Measurements from ENCODE around the gene S100Z. TPM values are rescaled to one million over a fixed set of nuclear protein-coding genes. Genes with fewer than 3 reads are reported as not detected.

The S100Z gene
- total RNA-seq, 2 donors from 2014 or later = not detected

- H3K36me3 ChIP-seq = no peaks in the 10 kb centered on the region
- no peaks in the 10 kb centered on the region for H3K4me1 ChIP-seq
- H3K27me3 ChIP-seq = peaks cover 33% of the 10 kb centered on the region
- intact Hi-C loops (cut with DNase I) = no loop called here
- H3K27ac ChIP-seq = no peak overlapping the region
- H3K9me3 ChIP-seq = no peaks in the 10 kb centered on the region
- H3K4me3 ChIP-seq = no peak overlapping the region
- H3K9ac ChIP-seq (ENCODE audit: low read depth in 2 of 2, low read length in 2 of 2) = no peak overlapping the region
- TF ChIP-seq, protein P1, sequence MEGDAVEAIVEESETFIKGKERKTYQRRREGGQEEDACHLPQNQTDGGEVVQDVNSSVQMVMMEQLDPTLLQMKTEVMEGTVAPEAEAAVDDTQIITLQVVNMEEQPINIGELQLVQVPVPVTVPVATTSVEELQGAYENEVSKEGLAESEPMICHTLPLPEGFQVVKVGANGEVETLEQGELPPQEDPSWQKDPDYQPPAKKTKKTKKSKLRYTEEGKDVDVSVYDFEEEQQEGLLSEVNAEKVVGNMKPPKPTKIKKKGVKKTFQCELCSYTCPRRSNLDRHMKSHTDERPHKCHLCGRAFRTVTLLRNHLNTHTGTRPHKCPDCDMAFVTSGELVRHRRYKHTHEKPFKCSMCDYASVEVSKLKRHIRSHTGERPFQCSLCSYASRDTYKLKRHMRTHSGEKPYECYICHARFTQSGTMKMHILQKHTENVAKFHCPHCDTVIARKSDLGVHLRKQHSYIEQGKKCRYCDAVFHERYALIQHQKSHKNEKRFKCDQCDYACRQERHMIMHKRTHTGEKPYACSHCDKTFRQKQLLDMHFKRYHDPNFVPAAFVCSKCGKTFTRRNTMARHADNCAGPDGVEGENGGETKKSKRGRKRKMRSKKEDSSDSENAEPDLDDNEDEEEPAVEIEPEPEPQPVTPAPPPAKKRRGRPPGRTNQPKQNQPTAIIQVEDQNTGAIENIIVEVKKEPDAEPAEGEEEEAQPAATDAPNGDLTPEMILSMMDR (IDR thresholded peaks at IDR 0.05) = no peak
- DNase-seq = no peak
Measured at GRCh38 chr5:76956033-76956432, 106.2 kb downstream of the S100Z start.

DNA sequence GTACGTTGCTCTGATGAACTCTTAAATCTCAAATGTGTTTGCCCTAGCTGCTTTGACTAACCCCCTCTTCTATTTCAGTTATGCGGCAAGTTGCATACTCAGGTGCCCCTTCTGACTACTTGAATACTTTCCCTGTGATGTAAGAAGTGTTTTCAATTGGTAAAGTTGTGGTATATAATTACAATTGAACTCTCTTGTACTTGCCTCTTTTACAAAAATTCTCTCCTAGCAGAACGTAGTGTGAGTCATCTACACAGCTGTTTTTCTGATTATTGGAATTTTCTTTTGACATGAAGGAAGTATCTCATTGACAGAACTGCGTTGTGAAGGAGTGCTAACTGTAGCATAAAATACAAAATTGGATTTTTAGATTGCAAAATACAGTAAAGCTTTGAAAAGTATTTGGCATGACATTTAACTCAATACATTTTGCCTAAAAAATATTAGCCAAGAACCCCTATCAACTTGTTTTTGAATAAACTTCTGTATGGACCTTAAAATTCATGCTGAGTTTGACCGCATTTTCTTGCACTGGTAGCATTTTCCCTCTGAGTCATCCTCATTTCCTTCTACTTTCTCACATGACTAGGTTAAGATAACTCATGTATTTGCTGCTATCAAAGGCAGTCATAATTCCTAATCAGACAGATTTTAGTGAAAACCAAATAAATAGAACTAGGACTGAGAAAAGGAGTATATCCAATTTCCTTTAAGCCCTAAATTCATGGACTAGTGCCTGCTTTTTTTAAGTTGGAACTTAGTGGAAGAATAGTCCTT, 109.4 kb downstream of the S100Z start:
- no peak for DNase-seq
- no peak overlapping the region for H3K27ac ChIP-seq

DNA sequence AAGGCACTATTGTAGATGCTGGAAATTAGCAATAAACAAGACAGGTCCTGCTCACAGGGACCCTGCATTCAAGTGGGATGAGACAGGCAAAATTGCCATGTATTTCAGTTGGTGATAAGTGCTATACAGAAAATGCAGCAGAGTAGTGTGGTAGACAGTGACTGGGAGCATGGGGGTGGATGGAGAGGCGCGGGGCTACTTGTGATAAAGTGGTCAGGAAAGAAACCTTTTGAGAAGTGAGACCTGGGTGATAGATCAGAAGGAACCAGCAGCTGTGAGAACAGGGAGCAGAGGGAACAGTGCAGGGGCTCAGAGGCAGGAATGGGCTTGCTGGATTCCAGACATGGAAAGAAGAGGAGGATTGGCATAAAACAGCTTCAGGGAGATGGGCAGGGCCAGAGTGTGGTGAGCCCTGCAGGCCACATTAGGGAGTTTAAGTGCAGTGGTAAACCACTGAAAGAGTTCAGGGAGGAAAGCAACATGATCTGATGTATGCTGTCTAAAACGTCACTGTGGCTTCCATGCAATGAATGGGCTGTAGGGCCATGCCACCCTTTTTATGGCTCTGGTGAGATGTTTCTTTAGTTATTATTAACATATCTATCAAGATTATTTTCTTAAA, 110.3 kb downstream of the S100Z start:
- Histone ChIP-seq H3K27ac (no peak overlapping the region), H3K4me1 (no peaks in the 10 kb centered on the region)
- intact Hi-C loops (cut with DNase I) = no loop called here

More for the DNA sequence above, 109.4 kb downstream of the S100Z start:
- H3K27me3 ChIP-seq = peaks cover 15% of the 10 kb centered on the region
- no peak overlapping the region for H3K4me3 ChIP-seq
- TF ChIP-seq, protein P1 (IDR thresholded peaks at IDR 0.05) = no peak
- no peaks in the 10 kb centered on the region for H3K36me3 ChIP-seq
- no peak overlapping the region for H3K9ac ChIP-seq (ENCODE audit: low read depth in 2 of 2, low read length in 2 of 2)
- H3K4me1 ChIP-seq = no peaks in the 10 kb centered on the region
- no peaks in the 10 kb centered on the region for H3K9me3 ChIP-seq
- intact Hi-C loops (cut with DNase I) = no loop called here

DNA sequence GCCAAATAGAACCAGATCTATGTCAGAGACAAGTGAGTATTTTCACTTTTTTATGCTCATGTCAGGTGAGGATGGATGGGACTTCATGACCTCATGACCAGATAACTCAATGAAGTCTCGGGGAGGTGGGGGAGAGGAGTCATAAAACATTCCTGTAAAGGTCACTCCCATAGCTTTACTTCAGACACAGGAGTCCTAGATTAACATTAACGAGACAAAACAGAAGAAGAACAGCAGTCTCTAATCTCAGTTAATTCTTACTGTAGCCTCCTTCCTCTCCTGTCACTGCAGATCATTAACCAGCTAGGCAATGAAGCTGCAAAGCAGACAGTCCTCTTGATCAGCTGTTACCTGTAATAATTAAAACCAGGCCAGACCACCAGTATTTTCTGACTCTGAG, 114.2 kb downstream of the S100Z start:
- Histone ChIP-seq H3K27me3 (no peaks in the 10 kb centered on the region), H3K4me1 (no peaks in the 10 kb centered on the region), H3K4me3 (no peak overlapping the region), H3K36me3 (no peaks in the 10 kb centered on the region), H3K27ac (no peak overlapping the region), H3K9me3 (no peaks in the 10 kb centered on the region), H3K9ac (ENCODE audit: low read depth in 2 of 2, low read length in 2 of 2) (no peak overlapping the region)
- TF ChIP-seq, protein P1 (IDR thresholded peaks at IDR 0.05) = no peak
- DNase-seq = no peak
- intact Hi-C loops (cut with DNase I) = no loop called here

More for the DNA sequence above, 110.3 kb downstream of the S100Z start:
- no peak for DNase-seq
- Histone ChIP-seq H3K4me3 (no peak overlapping the region), H3K36me3 (no peaks in the 10 kb centered on the region), H3K27me3 (peaks cover 7% of the 10 kb centered on the region), H3K9ac (ENCODE audit: low read depth in 2 of 2, low read length in 2 of 2) (no peak overlapping the region), H3K9me3 (no peaks in the 10 kb centered on the region)
- TF ChIP-seq, protein P1 (IDR thresholded peaks at IDR 0.05) = no peak

Other genes with a start within 250 kb of the S100Z start
- 1 to 10 TPM in 1 of 2 donors, under 1 TPM in 1; 0.10 to 1.4 TPM for gene F2RL2, start 226.6 kb upstream of the S100Z start, total RNA-seq
- 1 to 10 TPM; 3.6 to 8.1 TPM for gene F2R, start 133.9 kb upstream of the S100Z start, total RNA-seq
- 100 to 1,000 TPM in 1 of 2 donors, 10 to 100 TPM in 1; 87.0 to 139 TPM for gene F2RL1, start 31.0 kb upstream of the S100Z start, total RNA-seq
- under 1 TPM; 0.40 to 0.61 TPM for gene CRHBP, start 103.0 kb downstream of the S100Z start, total RNA-seq
- 10 to 100 TPM; 16.9 to 24.6 TPM for gene AGGF1, start 180.4 kb downstream of the S100Z start, total RNA-seq
- 10 to 100 TPM; 10.2 to 12.6 TPM for gene ZBED3, start 237.3 kb downstream of the S100Z start, total RNA-seq